Activated CD8-positive, alpha-beta T cell treated with anti-CD3 and anti-CD28 coated beads for 36 hours (primary cell): Measurements from ENCODE around the gene ECM2. TPM values are rescaled to one million over a fixed set of nuclear protein-coding genes. Genes with fewer than 3 reads are reported as not detected.

Experiments
- ATAC-seq: fragments of 200-7000 bp; cut with Tn5 transposase; one replicate; pipeline ENCODE4 v1.10.0; 2021; ENCODE audit warnings: mild to moderate bottlenecking, moderate library complexity
- CTCF ChIA-PET: fragments of 350-600 bp; sonication (Branson Sonifier 250); formaldehyde crosslinking; loops from one replicate; lab custom pipeline; 2021; ENCODE audit warnings: antibody characterized with exemption; lab: Charles Lee
- POLR2A ChIA-PET: fragments of 350-600 bp; sonication (Branson Sonifier 250); formaldehyde crosslinking; loops from one replicate; lab custom pipeline; 2021; ENCODE audit warnings: antibody characterized with exemption; lab: Charles Lee
- DNase-seq: peaks from one replicate; pipeline ENCODE4 v3.0.0-alpha.2; 2020
- H3K27ac Mint-ChIP-seq: one replicate; pipeline ENCODE4 v1.8.0; 2021; ENCODE audit warnings: mild to moderate bottlenecking, mixed read lengths
- H3K27me3 Mint-ChIP-seq: one replicate; pipeline ENCODE4 v1.8.0; 2021; ENCODE audit warnings: mixed read lengths
- H3K36me3 Mint-ChIP-seq: one replicate; pipeline ENCODE4 v1.8.0; 2021; ENCODE audit warnings: low read depth, mixed read lengths
- H3K4me1 Mint-ChIP-seq: one replicate; pipeline ENCODE4 v1.8.0; 2021; ENCODE audit warnings: low read depth, mixed read lengths
- H3K4me3 Mint-ChIP-seq: one replicate; pipeline ENCODE4 v1.8.0; 2021; ENCODE audit warnings: mild to moderate bottlenecking, moderate library complexity, mixed read lengths
- H3K9me3 Mint-ChIP-seq: one replicate; pipeline ENCODE4 v1.8.0; 2021; ENCODE audit warnings: mixed read lengths
- intact Hi-C: fragments of 100-400 bp; cut with micrococcal nuclease; formaldehyde crosslinking; loops from one replicate; pipeline ENCODE4 v1.10.0; 2022
- microRNA-seq: library from miRNA; unstranded; fragments of <30 nt; microRNA quantifications from one replicate; pipeline ENCODE4 v1.2.0, GENCODE V29; 2022; ENCODE audit warnings: borderline microRNAs expressed, borderline replicate concordance
- total RNA-seq, 2 experiments: library from RNA; stranded (reverse); gene quantifications; one replicate each; pipeline ENCODE4 v1.2.3, GENCODE V29; 2021
- TF ChIP-seq, protein P1 (sequence below): fragments of 200-600 bp; IDR thresholded peaks from one replicate; pipeline ENCODE4 v1.8.0; 2022; ENCODE audit warnings: antibody characterized with exemption, mild to moderate bottlenecking

The ECM2 gene
- total RNA-seq, 2 experiments from 2014 or later, result not detected

DNA sequence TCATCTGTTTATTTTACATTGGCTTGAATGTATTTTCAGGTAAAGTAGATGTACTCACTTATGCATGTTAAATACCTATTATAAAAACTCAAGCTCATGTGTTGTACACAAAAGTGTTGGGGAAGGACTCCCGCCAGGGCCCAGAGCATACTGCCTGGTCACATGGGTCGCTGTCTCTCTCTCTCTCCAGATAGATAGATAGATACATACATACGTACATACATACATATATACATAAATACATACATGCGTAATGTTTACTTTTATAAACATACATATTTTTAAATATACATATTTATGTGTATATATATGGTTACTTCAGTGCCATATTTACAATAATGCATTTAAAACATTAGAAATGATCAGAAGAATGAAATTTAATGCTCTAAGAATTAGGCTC lies 78.2 kb downstream of the ECM2 start:
- H3K4me1 Mint-ChIP-seq, result no peaks in the 10 kb centered on the region
- ChIA-PET CTCF (no interaction called here), POLR2A (no interaction called here)
- DNase-seq, result no peak
- no peak overlapping the region for H3K4me3 Mint-ChIP-seq
- no peak for ATAC-seq
- TF ChIP-seq, protein P1, sequence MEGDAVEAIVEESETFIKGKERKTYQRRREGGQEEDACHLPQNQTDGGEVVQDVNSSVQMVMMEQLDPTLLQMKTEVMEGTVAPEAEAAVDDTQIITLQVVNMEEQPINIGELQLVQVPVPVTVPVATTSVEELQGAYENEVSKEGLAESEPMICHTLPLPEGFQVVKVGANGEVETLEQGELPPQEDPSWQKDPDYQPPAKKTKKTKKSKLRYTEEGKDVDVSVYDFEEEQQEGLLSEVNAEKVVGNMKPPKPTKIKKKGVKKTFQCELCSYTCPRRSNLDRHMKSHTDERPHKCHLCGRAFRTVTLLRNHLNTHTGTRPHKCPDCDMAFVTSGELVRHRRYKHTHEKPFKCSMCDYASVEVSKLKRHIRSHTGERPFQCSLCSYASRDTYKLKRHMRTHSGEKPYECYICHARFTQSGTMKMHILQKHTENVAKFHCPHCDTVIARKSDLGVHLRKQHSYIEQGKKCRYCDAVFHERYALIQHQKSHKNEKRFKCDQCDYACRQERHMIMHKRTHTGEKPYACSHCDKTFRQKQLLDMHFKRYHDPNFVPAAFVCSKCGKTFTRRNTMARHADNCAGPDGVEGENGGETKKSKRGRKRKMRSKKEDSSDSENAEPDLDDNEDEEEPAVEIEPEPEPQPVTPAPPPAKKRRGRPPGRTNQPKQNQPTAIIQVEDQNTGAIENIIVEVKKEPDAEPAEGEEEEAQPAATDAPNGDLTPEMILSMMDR, result no peak
- no peaks in the 10 kb centered on the region for H3K9me3 Mint-ChIP-seq
- intact Hi-C loops, result no loop called here
- no peak overlapping the region for H3K27ac Mint-ChIP-seq
- no peaks in the 10 kb centered on the region for H3K36me3 Mint-ChIP-seq
- no peaks in the 10 kb centered on the region for H3K27me3 Mint-ChIP-seq

DNA sequence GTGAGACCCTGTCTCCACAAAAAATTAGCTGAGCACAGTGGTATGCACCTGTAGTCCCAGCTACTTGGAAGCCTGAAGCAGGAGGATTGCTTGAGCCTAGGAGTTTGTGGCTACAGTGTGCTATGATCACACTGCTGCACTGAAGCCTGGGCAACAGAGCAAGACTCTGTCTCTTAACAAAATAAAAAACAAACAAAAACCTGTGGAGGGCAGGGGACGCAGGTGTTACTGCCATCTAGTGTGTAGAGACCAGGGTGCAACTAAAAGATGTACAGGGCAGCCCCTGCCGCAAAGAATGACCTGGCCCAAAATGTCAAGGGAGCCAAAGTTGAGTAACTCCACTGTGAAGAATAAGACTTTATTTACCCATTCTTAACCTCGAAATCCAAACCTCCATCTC lies 80.6 kb downstream of the ECM2 start:
- ATAC-seq (no peak), DNase-seq (peak; percentile 16)
- no peak overlapping the region for H3K27ac Mint-ChIP-seq
- H3K27me3 Mint-ChIP-seq, result no peaks in the 10 kb centered on the region
- CTCF ChIA-PET, result interaction anchor here (0.7 to 1.3 kb wide), 2 partner anchors 17 to 105 kb away, joined by 3 read pairs; no protein-coding TSS in a partner anchor
- intact Hi-C loops, result no loop called here
- POLR2A ChIA-PET, result no interaction called here
- H3K9me3 Mint-ChIP-seq, result no peaks in the 10 kb centered on the region
- H3K4me1 Mint-ChIP-seq, result no peaks in the 10 kb centered on the region
- no peaks in the 10 kb centered on the region for H3K36me3 Mint-ChIP-seq
- no peak overlapping the region for H3K4me3 Mint-ChIP-seq
- TF ChIP-seq, protein P1, result peak; percentile 32

DNA sequence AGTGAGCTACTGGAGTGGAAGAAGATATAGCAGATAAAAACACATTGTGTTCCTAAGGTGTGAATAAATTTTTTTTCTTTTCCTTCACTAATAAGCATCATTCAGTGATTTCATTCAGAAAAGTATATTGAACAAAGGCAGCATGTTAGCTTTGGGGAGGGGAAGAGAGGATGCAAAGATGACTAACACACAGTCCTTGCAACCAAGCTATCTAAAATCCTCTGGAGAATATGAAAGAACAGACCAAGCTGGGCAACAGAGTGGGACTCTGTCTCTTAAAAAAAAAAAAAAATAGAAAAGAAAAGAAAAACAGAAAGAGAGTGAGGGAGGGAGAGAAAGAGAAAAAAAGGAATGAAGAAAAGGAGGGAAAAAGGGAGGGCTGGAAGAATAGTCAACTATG lies 89.3 kb downstream of the ECM2 start:
- ChIA-PET POLR2A (no interaction called here), CTCF (interaction anchor here (1.5 to 1.8 kb wide), 2 partner anchors 10 to 306 kb away, joined by 3 to 5 read pairs; no protein-coding TSS in a partner anchor)
- no peaks in the 10 kb centered on the region for H3K4me1 Mint-ChIP-seq
- DNase-seq (no peak), ATAC-seq (no peak)
- H3K4me3 Mint-ChIP-seq, result no peak overlapping the region
- no peaks in the 10 kb centered on the region for H3K27me3 Mint-ChIP-seq
- intact Hi-C loops, result loop anchor here (10.0 kb wide), 1 partner anchor 122 kb away; the partner anchor contains the start of genes CENPP and NOL8
- H3K9me3 Mint-ChIP-seq, result no peaks in the 10 kb centered on the region
- TF ChIP-seq, protein P1, result no peak
- no peak overlapping the region for H3K27ac Mint-ChIP-seq
- H3K36me3 Mint-ChIP-seq, result no peaks in the 10 kb centered on the region

Small RNAs within 50 kb of the gene (microRNA-seq; reads per million reads assigned to microRNA genes)
- gene MIR4670, result not detected

Other genes with a start within 250 kb of the ECM2 start
- gene IARS1, start 242.3 kb downstream of the ECM2 start, total RNA-seq, result 100 to 1,000 TPM; 247 to 251 TPM
- gene NOL8, start 210.6 kb downstream of the ECM2 start, total RNA-seq, result 10 to 100 TPM; 44.1 to 46.5 TPM
- gene CENPP, start 210.0 kb downstream of the ECM2 start, total RNA-seq, result 10 to 100 TPM; 22.5 to 28.7 TPM
- gene OGN, start 131.4 kb downstream of the ECM2 start, total RNA-seq, result not detected
- not detected for gene OMD, start 111.5 kb downstream of the ECM2 start, total RNA-seq
- gene ASPN, start 53.5 kb downstream of the ECM2 start, total RNA-seq, result not detected
- 10 to 100 TPM; 12.5 to 15.8 TPM for gene IPPK, start 134.1 kb upstream of the ECM2 start, total RNA-seq
- 10 to 100 TPM; 14.2 to 16.8 TPM for gene BICD2, start 228.8 kb upstream of the ECM2 start, total RNA-seq